ENCODE data around the gene ZNF761.
A peak's percentile ranks its signal among the peaks of the same experiment; 100 is the strongest.
"Not testable (repeated sequence)": the region's sequence is repeated elsewhere in the genome, so short reads cannot be mapped to it uniquely, and the experiment has no call there.

Gene ZNF761

DNA sequence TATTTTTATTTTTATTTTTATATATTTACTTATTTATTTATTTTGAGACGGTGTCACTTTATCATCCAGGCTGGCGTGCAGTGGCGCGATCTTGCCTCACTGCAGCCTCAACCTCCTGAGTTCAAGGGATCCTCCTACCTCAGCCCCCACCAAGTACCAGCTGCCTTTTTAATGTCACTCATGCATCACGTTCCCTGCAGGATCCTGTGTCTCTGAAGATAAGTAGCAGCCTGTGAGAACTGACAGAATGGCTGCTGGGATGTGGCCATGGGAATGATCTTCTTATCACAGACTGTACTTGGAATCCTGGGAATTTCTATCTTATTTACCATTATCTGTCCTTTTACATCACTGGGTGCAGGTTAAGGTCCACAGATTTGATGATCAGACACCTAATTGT is 9.2 kb upstream of the ZNF761 start:
- ChIA-PET CTCF (interaction anchor here (1.2 kb wide), 1 partner anchor 52 kb away, joined by 3 read pairs; no protein-coding TSS in a partner anchor), POLR2A (no interaction called here)
- Histone ChIP-seq H3K4me1 (ENCODE audit: control extremely low read depth in 1 of 4, control insufficient read depth in 4 of 4, insufficient read depth in 4 of 4, low read length in 3 of 4) (peaks cover 0 to 3% (median 0%) of the 10 kb centered on the region in 4 experiments), H3K27me3 (replicated peaks in 2 of 5; ENCODE audit: control insufficient read depth in 4 of 5, insufficient read depth in 5 of 5, low read length in 4 of 5) (no peaks in the 10 kb centered on the region), H3K27ac (ENCODE audit: insufficient read depth in 1 of 2, low read depth in 1 of 2, low read length in 2 of 2, poor library complexity in 1 of 2, severe bottlenecking in 2 of 2) (no peak overlapping the region), H3K9me3 (ENCODE audit: control extremely low read depth in 1 of 5, control insufficient read depth in 4 of 5, insufficient read depth in 2 of 5, low read depth in 1 of 5, low read length in 4 of 5) (peaks cover 0 to 7% (median 0%) of the 10 kb centered on the region in 5 experiments), H3K4me3 (ENCODE audit: control insufficient read depth in 1 of 7, extremely low read depth in 1 of 7, insufficient read depth in 4 of 7, low read depth in 2 of 7, low read length in 6 of 7) (no peak overlapping the region), H3K36me3 (ENCODE audit: control insufficient read depth in 4 of 4, insufficient read depth in 4 of 4, low read length in 3 of 4) (no peaks in the 10 kb centered on the region)
- no peak for DNase-seq
- 95% methylated on average over 4 of the region's 5 CpGs for WGBS (ENCODE audit: insufficient coverage)

DNA sequence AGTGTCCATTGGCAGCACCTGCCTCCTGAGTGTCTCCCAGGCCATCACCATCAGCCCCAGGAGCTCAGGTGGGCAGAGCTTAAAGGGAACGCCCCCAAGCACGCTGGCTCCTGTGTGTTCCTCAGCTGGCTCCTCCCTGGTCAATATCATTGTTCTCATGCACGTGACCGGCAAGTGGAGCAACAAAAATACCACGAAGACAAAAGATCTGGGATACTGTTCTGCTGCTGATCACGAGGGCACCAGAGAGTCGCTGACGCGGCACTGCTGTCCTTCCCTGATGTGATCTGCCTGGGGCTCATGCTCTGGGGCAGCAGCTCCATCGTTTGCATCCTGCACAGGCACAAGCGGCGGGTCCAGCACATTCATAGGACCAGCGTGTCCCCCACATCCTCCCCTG is 8.7 kb upstream of the ZNF761 start:
- WGBS (ENCODE audit: insufficient coverage) = no CpG with 5 or more reads among the region's 13 CpGs
- DNase-seq; H3K27ac ChIP-seq (ENCODE audit: insufficient read depth in 1 of 2, low read depth in 1 of 2, low read length in 2 of 2, poor library complexity in 1 of 2, severe bottlenecking in 2 of 2); H3K9me3 ChIP-seq (ENCODE audit: control extremely low read depth in 1 of 5, control insufficient read depth in 4 of 5, insufficient read depth in 2 of 5, low read depth in 1 of 5, low read length in 4 of 5); POLR2A ChIA-PET; H3K4me1 ChIP-seq (ENCODE audit: control extremely low read depth in 1 of 4, control insufficient read depth in 4 of 4, insufficient read depth in 4 of 4, low read length in 3 of 4); H3K4me3 ChIP-seq (ENCODE audit: control insufficient read depth in 1 of 7, extremely low read depth in 1 of 7, insufficient read depth in 4 of 7, low read depth in 2 of 7, low read length in 6 of 7); H3K36me3 ChIP-seq (ENCODE audit: control insufficient read depth in 4 of 4, insufficient read depth in 4 of 4, low read length in 3 of 4); H3K27me3 ChIP-seq (replicated peaks in 2 of 5; ENCODE audit: control insufficient read depth in 4 of 5, insufficient read depth in 5 of 5, low read length in 4 of 5): not testable (repeated sequence)
- CTCF ChIA-PET = interaction anchor here (1.1 to 1.2 kb wide), 2 partner anchors 39 to 52 kb away, joined by 3 read pairs; no protein-coding TSS in a partner anchor

DNA sequence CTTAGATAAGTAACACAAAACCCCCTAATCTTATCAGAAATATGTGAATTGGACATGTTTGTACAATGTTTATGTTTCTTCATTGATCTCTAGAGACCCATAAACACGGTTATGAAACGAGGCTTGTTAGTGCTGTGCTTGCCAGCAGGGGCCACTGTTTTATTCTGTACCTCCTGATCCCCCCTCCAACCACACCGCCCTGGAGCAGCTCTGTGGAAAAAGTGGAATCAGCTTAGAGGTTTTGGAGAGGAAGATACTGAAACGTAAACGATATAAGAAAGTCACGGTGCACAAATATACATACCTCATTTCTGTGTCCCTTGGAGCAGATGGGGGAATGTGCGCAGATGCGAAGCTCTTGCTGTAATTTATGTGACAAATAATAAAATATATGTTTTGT is 8.1 kb upstream of the ZNF761 start:
- no CpG with 5 or more reads among the region's 8 CpGs for WGBS (ENCODE audit: insufficient coverage)
- H3K9me3 ChIP-seq (ENCODE audit: control extremely low read depth in 1 of 5, control insufficient read depth in 4 of 5, insufficient read depth in 2 of 5, low read depth in 1 of 5, low read length in 4 of 5); H3K36me3 ChIP-seq (ENCODE audit: control insufficient read depth in 4 of 4, insufficient read depth in 4 of 4, low read length in 3 of 4); H3K4me1 ChIP-seq (ENCODE audit: control extremely low read depth in 1 of 4, control insufficient read depth in 4 of 4, insufficient read depth in 4 of 4, low read length in 3 of 4); POLR2A ChIA-PET; H3K4me3 ChIP-seq (ENCODE audit: control insufficient read depth in 1 of 7, extremely low read depth in 1 of 7, insufficient read depth in 4 of 7, low read depth in 2 of 7, low read length in 6 of 7); H3K27ac ChIP-seq (ENCODE audit: insufficient read depth in 1 of 2, low read depth in 1 of 2, low read length in 2 of 2, poor library complexity in 1 of 2, severe bottlenecking in 2 of 2); H3K27me3 ChIP-seq (replicated peaks in 2 of 5; ENCODE audit: control insufficient read depth in 4 of 5, insufficient read depth in 5 of 5, low read length in 4 of 5): not testable (repeated sequence)
- CTCF ChIA-PET = interaction anchor here (0.8 to 3.5 kb wide), 4 partner anchors 38 to 325 kb away, joined by 3 to 46 read pairs (median 3); no protein-coding TSS in a partner anchor
- DNase-seq = peak in 2 of 3 donors; percentile 23 to 52

- peak; percentile 71 to 88 (median 82) for DNase-seq
- Histone ChIP-seq H3K27ac (ENCODE audit: insufficient read depth in 1 of 2, low read depth in 1 of 2, low read length in 2 of 2, poor library complexity in 1 of 2, severe bottlenecking in 2 of 2) (no peak overlapping the region), H3K4me1 (ENCODE audit: control extremely low read depth in 1 of 4, control insufficient read depth in 4 of 4, insufficient read depth in 4 of 4, low read length in 3 of 4) (peaks cover 0 to 3% (median 0%) of the 10 kb centered on the region in 4 experiments), H3K36me3 (ENCODE audit: control insufficient read depth in 4 of 4, insufficient read depth in 4 of 4, low read length in 3 of 4) (no peaks in the 10 kb centered on the region), H3K27me3 (replicated peaks in 2 of 5; ENCODE audit: control insufficient read depth in 4 of 5, insufficient read depth in 5 of 5, low read length in 4 of 5) (no peaks in the 10 kb centered on the region), H3K4me3 (ENCODE audit: control insufficient read depth in 1 of 7, extremely low read depth in 1 of 7, insufficient read depth in 4 of 7, low read depth in 2 of 7, low read length in 6 of 7) (no peak overlapping the region), H3K9me3 (ENCODE audit: control extremely low read depth in 1 of 5, control insufficient read depth in 4 of 5, insufficient read depth in 2 of 5, low read depth in 1 of 5, low read length in 4 of 5) (no peaks in the 10 kb centered on the region)
- whole genome bisulfite sequencing (ENCODE audit: insufficient coverage) = 6% methylated on average over 2 of the region's 9 CpGs
- ChIA-PET CTCF (interaction anchor here (0.7 to 3.5 kb wide), 12 partner anchors 10 to 449 kb away, joined by 3 to 46 read pairs (median 4); no protein-coding TSS in a partner anchor), POLR2A (interaction anchor here (0.6 kb wide), 2 partner anchors 256 to 321 kb away, joined by 3 to 8 read pairs; no protein-coding TSS in a partner anchor)
Measured at GRCh38 chr19:53424968-53425597, 6.7 kb upstream of the ZNF761 start.

GRCh38 chr19:53432088-53432661 is 391 bp downstream of the ZNF761 start:
- ChIA-PET CTCF (no interaction called here), POLR2A (interaction anchor here (0.7 kb wide), 1 partner anchor 43 kb away, joined by 3 read pairs; no protein-coding TSS in a partner anchor)
- DNase-seq = peak in 2 of 3 donors; percentile 10 to 13

GRCh38 chr19:53443809-53444208 is 12.0 kb downstream of the ZNF761 start:
- POLR2A ChIA-PET; H3K4me1 ChIP-seq (ENCODE audit: control extremely low read depth in 1 of 4, control insufficient read depth in 4 of 4, insufficient read depth in 4 of 4, low read length in 3 of 4); H3K4me3 ChIP-seq (ENCODE audit: control insufficient read depth in 1 of 7, extremely low read depth in 1 of 7, insufficient read depth in 4 of 7, low read depth in 2 of 7, low read length in 6 of 7); CTCF ChIA-PET; H3K27ac ChIP-seq (ENCODE audit: insufficient read depth in 1 of 2, low read depth in 1 of 2, low read length in 2 of 2, poor library complexity in 1 of 2, severe bottlenecking in 2 of 2); DNase-seq; H3K27me3 ChIP-seq (replicated peaks in 2 of 5; ENCODE audit: control insufficient read depth in 4 of 5, insufficient read depth in 5 of 5, low read length in 4 of 5): not testable (repeated sequence)
- 100% methylated on average over 1 of the region's 2 CpGs for WGBS (ENCODE audit: insufficient coverage)
- peaks cover 4 to 57% (median 38%) of the 10 kb centered on the region in 5 experiments for H3K9me3 ChIP-seq (ENCODE audit: control extremely low read depth in 1 of 5, control insufficient read depth in 4 of 5, insufficient read depth in 2 of 5, low read depth in 1 of 5, low read length in 4 of 5)
- H3K36me3 ChIP-seq (ENCODE audit: control insufficient read depth in 4 of 4, insufficient read depth in 4 of 4, low read length in 3 of 4) = peaks cover 12 to 83% (median 49%) of the 10 kb centered on the region in 4 experiments

More at GRCh38 chr19:53432088-53432661, 391 bp downstream of the ZNF761 start:
- Histone ChIP-seq H3K27me3 (replicated peaks in 2 of 5; ENCODE audit: control insufficient read depth in 4 of 5, insufficient read depth in 5 of 5, low read length in 4 of 5) (no peaks in the 10 kb centered on the region), H3K9me3 (ENCODE audit: control extremely low read depth in 1 of 5, control insufficient read depth in 4 of 5, insufficient read depth in 2 of 5, low read depth in 1 of 5, low read length in 4 of 5) (peaks cover 0 to 3% (median 0%) of the 10 kb centered on the region in 5 experiments), H3K4me3 (ENCODE audit: control insufficient read depth in 1 of 7, extremely low read depth in 1 of 7, insufficient read depth in 4 of 7, low read depth in 2 of 7, low read length in 6 of 7) (peak overlapping the region; percentile 62 to 95 (median 93)), H3K27ac (ENCODE audit: insufficient read depth in 1 of 2, low read depth in 1 of 2, low read length in 2 of 2, poor library complexity in 1 of 2, severe bottlenecking in 2 of 2) (peak overlapping the region; percentile 72 to 91), H3K36me3 (ENCODE audit: control insufficient read depth in 4 of 4, insufficient read depth in 4 of 4, low read length in 3 of 4) (peaks cover 7 to 32% (median 22%) of the 10 kb centered on the region in 4 experiments), H3K4me1 (ENCODE audit: control extremely low read depth in 1 of 4, control insufficient read depth in 4 of 4, insufficient read depth in 4 of 4, low read length in 3 of 4) (peaks cover 0 to 16% (median 12%) of the 10 kb centered on the region in 4 experiments)
- 0% methylated on average over 30 of the region's 30 CpGs for WGBS (ENCODE audit: insufficient coverage)

GRCh38 chr19:53447196-53447595 is 15.4 kb downstream of the ZNF761 start:
- H3K36me3 ChIP-seq (ENCODE audit: control insufficient read depth in 4 of 4, insufficient read depth in 4 of 4, low read length in 3 of 4) = peaks cover 9 to 86% (median 53%) of the 10 kb centered on the region in 4 experiments
- H3K4me3 ChIP-seq (ENCODE audit: control insufficient read depth in 1 of 7, extremely low read depth in 1 of 7, insufficient read depth in 4 of 7, low read depth in 2 of 7, low read length in 6 of 7); DNase-seq; H3K27ac ChIP-seq (ENCODE audit: insufficient read depth in 1 of 2, low read depth in 1 of 2, low read length in 2 of 2, poor library complexity in 1 of 2, severe bottlenecking in 2 of 2); H3K27me3 ChIP-seq (replicated peaks in 2 of 5; ENCODE audit: control insufficient read depth in 4 of 5, insufficient read depth in 5 of 5, low read length in 4 of 5); CTCF ChIA-PET; H3K4me1 ChIP-seq (ENCODE audit: control extremely low read depth in 1 of 4, control insufficient read depth in 4 of 4, insufficient read depth in 4 of 4, low read length in 3 of 4); POLR2A ChIA-PET: not testable (repeated sequence)
- WGBS (ENCODE audit: insufficient coverage) = 100% methylated on average over 1 of the region's 5 CpGs
- H3K9me3 ChIP-seq (ENCODE audit: control extremely low read depth in 1 of 5, control insufficient read depth in 4 of 5, insufficient read depth in 2 of 5, low read depth in 1 of 5, low read length in 4 of 5) = peaks cover 1 to 57% (median 31%) of the 10 kb centered on the region in 5 experiments
